WTC11 (cell line): Measurements from ENCODE around the gene GDAP2. TPM values are rescaled to one million over a fixed set of nuclear protein-coding genes. Genes with fewer than 3 reads are reported as not detected.
A peak's percentile ranks its signal among the peaks of the same experiment; 100 is the strongest.

Experiments
- ATAC-seq: fragments of 200-7000 bp; cut with Tn5 transposase; 2 replicates; pipeline ENCODE4 v1.10.0; 2021; ENCODE audit warnings: mild to moderate bottlenecking, moderate library complexity
- CTCF ChIA-PET: fragments of 300-600 bp; sonication (Branson Sonifier 250); formaldehyde crosslinking; loops from one replicate; lab custom pipeline; 2021; ENCODE audit warnings: antibody characterized with exemption; lab: Charles Lee
- POLR2A ChIA-PET: fragments of 350-600 bp; sonication (Branson Sonifier 250); formaldehyde crosslinking; loops from one replicate; lab custom pipeline; 2021; ENCODE audit warnings: antibody characterized with exemption; lab: Charles Lee
- DNase-seq: peaks from one replicate; pipeline ENCODE4 v3.0.0; 2021; ENCODE audit warnings: low spot score
- H3K27ac Mint-ChIP-seq: 2 replicates; pipeline ENCODE4 v1.8.0; 2021; ENCODE audit warnings: mixed read lengths
- H3K27me3 Mint-ChIP-seq: 2 replicates; pipeline ENCODE4 v1.8.0; 2021; ENCODE audit warnings: low read depth, mild to moderate bottlenecking, moderate library complexity, mixed read lengths
- H3K36me3 Mint-ChIP-seq: 2 replicates; pipeline ENCODE4 v1.8.0; 2021; ENCODE audit warnings: mixed read lengths
- H3K4me1 Mint-ChIP-seq: 2 replicates; pipeline ENCODE4 v1.8.0; 2022; ENCODE audit warnings: mixed read lengths
- H3K4me3 Mint-ChIP-seq: 2 replicates; pipeline ENCODE4 v1.8.0; 2021; ENCODE audit warnings: mild to moderate bottlenecking, moderate library complexity, mixed read lengths
- H3K9me3 Mint-ChIP-seq: 2 replicates; pipeline ENCODE4 v1.8.0; 2021; ENCODE audit warnings: mixed read lengths
- ARID4B ChIP-seq: sonication (generic); formaldehyde crosslinking; IDR thresholded peaks from 2 replicates; pipeline ENCODE4 v1.8.0; 2023; ENCODE audit warnings: missing genetic modification reagents, mild to moderate bottlenecking, borderline replicate concordance
- ATF1 ChIP-seq: sonication (generic); formaldehyde crosslinking; IDR thresholded peaks from 2 replicates; pipeline ENCODE4 v1.8.1; 2023; ENCODE audit warnings: mild to moderate bottlenecking, moderate library complexity, missing genetic modification reagents
- CREB1 ChIP-seq: sonication (generic); formaldehyde crosslinking; IDR thresholded peaks from 2 replicates; pipeline ENCODE4 v1.8.0; 2023; ENCODE audit warnings: mild to moderate bottlenecking, missing genetic modification reagents
- FOXP1 ChIP-seq: sonication (generic); formaldehyde crosslinking; IDR thresholded peaks from 2 replicates; pipeline ENCODE4 v1.8.0; 2022; ENCODE audit warnings: missing genetic modification reagents, mild to moderate bottlenecking, moderate library complexity, borderline replicate concordance
- GRHL2 ChIP-seq: fragments of 250-450 bp; sonication (Bioruptor Pico); IDR thresholded peaks from 2 replicates; pipeline ENCODE4 v1.8.0; 2022; ENCODE audit warnings: mild to moderate bottlenecking, moderate library complexity; ENCODE audit not compliant: insufficient replicate concordance, severe bottlenecking
- KAT7 ChIP-seq: sonication (generic); formaldehyde crosslinking; IDR thresholded peaks from 2 replicates; pipeline ENCODE4 v1.8.1; 2023; ENCODE audit warnings: missing genetic modification reagents, mild to moderate bottlenecking, borderline replicate concordance
- MAX ChIP-seq: sonication (generic); formaldehyde crosslinking; IDR thresholded peaks from 2 replicates; pipeline ENCODE4 v1.8.0; 2022; ENCODE audit warnings: mild to moderate bottlenecking, missing genetic modification reagents
- NR3C1 ChIP-seq: sonication (generic); formaldehyde crosslinking; conservative IDR thresholded peaks from 2 replicates; pipeline ENCODE4 v1.8.1; 2023; ENCODE audit warnings: low read depth, mild to moderate bottlenecking, missing genetic modification reagents
- RELA ChIP-seq: sonication (generic); formaldehyde crosslinking; IDR thresholded peaks from 2 replicates; pipeline ENCODE4 v1.8.1; 2022; ENCODE audit warnings: missing genetic modification reagents, mild to moderate bottlenecking, borderline replicate concordance
- SMAD3 ChIP-seq: sonication (generic); formaldehyde crosslinking; IDR thresholded peaks from 2 replicates; pipeline ENCODE4 v1.8.0; 2022; ENCODE audit warnings: missing genetic modification reagents, mild to moderate bottlenecking, borderline replicate concordance
- STAT6 ChIP-seq: sonication (generic); formaldehyde crosslinking; conservative IDR thresholded peaks from 2 replicates; pipeline ENCODE4 v1.8.1; 2023; ENCODE audit warnings: mild to moderate bottlenecking, low read depth, missing genetic modification reagents, moderate library complexity
- USF1 ChIP-seq: sonication (generic); formaldehyde crosslinking; IDR thresholded peaks from 2 replicates; pipeline ENCODE4 v1.8.0; 2022; ENCODE audit warnings: mild to moderate bottlenecking, missing genetic modification reagents
- USF2 ChIP-seq: sonication (generic); formaldehyde crosslinking; IDR thresholded peaks from 2 replicates; pipeline ENCODE4 v1.8.1; 2023; ENCODE audit warnings: mild to moderate bottlenecking, missing genetic modification reagents, moderate library complexity
- ZBTB21 ChIP-seq: sonication (generic); formaldehyde crosslinking; IDR thresholded peaks from 2 replicates; pipeline ENCODE4 v1.8.1; 2023; ENCODE audit warnings: mild to moderate bottlenecking, missing genetic modification reagents, borderline replicate concordance
- ZMAT4 ChIP-seq: fragments of 250-450 bp; sonication (Bioruptor Pico); IDR thresholded peaks from 2 replicates; pipeline ENCODE4 v1.9.0; 2021; ENCODE audit warnings: mild to moderate bottlenecking
- ZNF138 ChIP-seq: sonication (generic); formaldehyde crosslinking; conservative IDR thresholded peaks from 2 replicates; pipeline ENCODE4 v1.8.1; 2022; ENCODE audit warnings: mild to moderate bottlenecking, moderate library complexity, missing genetic modification reagents
- ZNF317 ChIP-seq: sonication (generic); formaldehyde crosslinking; IDR thresholded peaks from 2 replicates; pipeline ENCODE4 v1.8.1; 2023; ENCODE audit warnings: low read depth, mild to moderate bottlenecking, moderate library complexity, missing genetic modification reagents, borderline replicate concordance
- ZNF671 ChIP-seq: fragments of 250-450 bp; sonication (Bioruptor Pico); IDR thresholded peaks from 2 replicates; pipeline ENCODE4 v1.8.0; 2021; ENCODE audit warnings: mild to moderate bottlenecking
- total RNA-seq: library from RNA; stranded (reverse); gene quantifications from 3 replicates; pipeline ENCODE4 v1.2.3, GENCODE V29; 2021

Gene GDAP2
- total RNA-seq, 1 experiment from 2014 or later: 22.4 TPM

GRCh38 chr1:117818456-117818855 is 111.0 kb downstream of the GDAP2 start:
- H3K4me3 Mint-ChIP-seq: no peak overlapping the region
- ATAC-seq (no peak), DNase-seq (no peak)
- no peaks in the 10 kb centered on the region for H3K4me1 Mint-ChIP-seq
- TF ChIP-seq USF1 (CRISPR knock-in tag) (no peak), NR3C1 (CRISPR knock-in tag) (no peak), GRHL2 (CRISPR knock-in tag) (no peak), ZNF671 (CRISPR knock-in tag) (no peak), KAT7 (CRISPR knock-in tag) (no peak)
- no peak overlapping the region for H3K27ac Mint-ChIP-seq
- H3K27me3 Mint-ChIP-seq: no peaks in the 10 kb centered on the region
- no peaks in the 10 kb centered on the region for H3K36me3 Mint-ChIP-seq
- ChIA-PET POLR2A (no interaction called here), CTCF (no interaction called here)
- H3K9me3 Mint-ChIP-seq: peaks cover 11% of the 10 kb centered on the region; the same call in 1 of the 2 replicates

GRCh38 chr1:117817629-117818028 is 111.8 kb downstream of the GDAP2 start:
- ChIA-PET POLR2A (no interaction called here), CTCF (no interaction called here)
- DNase-seq (no peak), ATAC-seq (no peak)
- Mint-ChIP-seq H3K4me1 (no peaks in the 10 kb centered on the region), H3K36me3 (no peaks in the 10 kb centered on the region), H3K9me3 (peaks cover 8% of the 10 kb centered on the region; the same call in 1 of the 2 replicates), H3K27me3 (no peaks in the 10 kb centered on the region)
- no peak for TF ChIP-seq USF2 (CRISPR knock-in tag)
- no peak for TF ChIP-seq ZMAT4 (CRISPR knock-in tag)
- no peak for TF ChIP-seq STAT6 (CRISPR knock-in tag)
- TF ChIP-seq SMAD3: no peak
- TF ChIP-seq, all 79 proteins: peak for 0
- H3K4me3 Mint-ChIP-seq: no peak overlapping the region
- no peak overlapping the region for H3K27ac Mint-ChIP-seq

GRCh38 chr1:117815926-117816325 is 113.5 kb downstream of the GDAP2 start:
- ChIA-PET CTCF (interaction anchor here (1.7 kb wide), 1 partner anchor 8 kb away, joined by 7 read pairs; no protein-coding TSS in a partner anchor), POLR2A (no interaction called here)
- ATAC-seq (peak; percentile 44; the same call in 1 of the 2 replicates), DNase-seq (peak; percentile 37)
- no peak overlapping the region for H3K4me3 Mint-ChIP-seq
- peaks cover 5% of the 10 kb centered on the region; the same call in 1 of the 2 replicates for H3K9me3 Mint-ChIP-seq
- no peak overlapping the region for H3K27ac Mint-ChIP-seq
- no peaks in the 10 kb centered on the region for H3K4me1 Mint-ChIP-seq
- no peaks in the 10 kb centered on the region for H3K27me3 Mint-ChIP-seq
- H3K36me3 Mint-ChIP-seq: no peaks in the 10 kb centered on the region
- TF ChIP-seq ZBTB21 (CRISPR knock-in tag) (no peak), CREB1 (CRISPR knock-in tag) (no peak), ZNF138 (no peak), FOXP1 (no peak), MAX (CRISPR knock-in tag) (no peak), RELA (CRISPR knock-in tag) (no peak), ZNF317 (CRISPR knock-in tag) (no peak), ZMAT4 (CRISPR knock-in tag) (no peak), STAT6 (CRISPR knock-in tag) (no peak), ARID4B (CRISPR knock-in tag) (no peak), ATF1 (CRISPR knock-in tag) (no peak)
